Smooth muscle cell (in vitro differentiated cells): ENCODE data around the gene SLC4A1. TPM values are rescaled to one million over a fixed set of nuclear protein-coding genes. Genes with fewer than 3 reads are reported as not detected.

ENCODE experiments used
- DNase-seq: peaks from one replicate; lab custom pipeline; 2025; ENCODE audit not compliant: unreplicated experiment; lab: John Stamatoyannopoulos, UW
- H2AFZ ChIP-seq: fragments of 200-600 bp; sonication (generic); 2 replicates; pipeline ENCODE4 v1.6.0; 2016; ENCODE audit warnings: antibody characterized with exemption, low read depth, mild to moderate bottlenecking
- H3F3A ChIP-seq: fragments of 200-600 bp; sonication (generic); 2 replicates; pipeline ENCODE4 v1.6.0; 2017; ENCODE audit warnings: antibody characterized with exemption, low read depth
- H3K27ac ChIP-seq: fragments of 200-600 bp; sonication (generic); 2 replicates; pipeline ENCODE4 v1.5.1; 2016; ENCODE audit warnings: low read depth, mild to moderate bottlenecking
- H3K27me3 ChIP-seq: fragments of 200-600 bp; sonication (generic); 2 replicates; pipeline ENCODE4 v1.6.1; 2016; ENCODE audit warnings: low read depth, mild to moderate bottlenecking
- H3K36me3 ChIP-seq: fragments of 200-600 bp; sonication (generic); 2 replicates; pipeline ENCODE4 v1.5.1; 2016; ENCODE audit warnings: low read depth
- H3K4me1 ChIP-seq: fragments of 200-600 bp; sonication (generic); 2 replicates; pipeline ENCODE4 v1.5.1; 2016; ENCODE audit warnings: low read depth
- H3K4me2 ChIP-seq: fragments of 200-600 bp; sonication (generic); 2 replicates; pipeline ENCODE4 v1.6.0; 2016; ENCODE audit warnings: mild to moderate bottlenecking
- H3K4me3 ChIP-seq: fragments of 200-600 bp; sonication (generic); 2 replicates; pipeline ENCODE4 v1.5.1; 2016; ENCODE audit warnings: mild to moderate bottlenecking
- H3K79me2 ChIP-seq: fragments of 200-600 bp; sonication (generic); 2 replicates; pipeline ENCODE4 v1.6.0; 2016; ENCODE audit warnings: low read depth, mild to moderate bottlenecking
- H3K9ac ChIP-seq: fragments of 200-600 bp; sonication (generic); 2 replicates; pipeline ENCODE4 v1.6.0; 2016; ENCODE audit warnings: low read depth
- H3K9me3 ChIP-seq: fragments of 200-600 bp; sonication (generic); replicated peaks from 2 replicates; pipeline ENCODE4 v1.5.1; 2016; ENCODE audit warnings: low read depth
- H4K20me1 ChIP-seq: fragments of 200-600 bp; sonication (generic); 2 replicates; pipeline ENCODE4 v1.6.0; 2016; ENCODE audit warnings: low read depth
- CTCF ChIP-seq: fragments of 200-600 bp; sonication (generic); IDR thresholded peaks from 2 replicates; pipeline ENCODE4 v1.5.1; 2017; ENCODE audit warnings: borderline replicate concordance, mild to moderate bottlenecking, antibody characterized with exemption; ENCODE audit not compliant: insufficient read depth, poor library complexity, severe bottlenecking
- whole genome bisulfite sequencing: methylation state at CpG from one replicate; pipeline ENCODE4 v1.1.7; 2016; ENCODE audit warnings: low lambda C conversion rate; 5-methylcytosine and 5-hydroxymethylcytosine counted together
- polyA plus RNA-seq: library from polyadenylated mRNA; unstranded; fragments of >200 nt; fragmentation: Nextera tagmentation; extraction: Ambion mirVana; gene quantifications from 2 replicates; pipeline ENCODE4 v1.2.1, GENCODE V29; 2016
- total RNA-seq: library from RNA; depleted of rRNA; stranded (reverse); fragments of >200 nt; gene quantifications from 2 replicates; pipeline ENCODE4 v1.2.3, GENCODE V29; 2014

SLC4A1 gene
- total and polyA plus RNA-seq, 2 experiments from 2014 or later = not detected

GRCh38 chr17:44287651-44288050, 19.7 kb upstream of the SLC4A1 start:
- Histone ChIP-seq H3K9ac (no peak overlapping the region), H3K79me2 (no peaks in the 10 kb centered on the region), H3K4me2 (no peak overlapping the region), H2AFZ (no peak overlapping the region), H3F3A (no peaks in the 10 kb centered on the region), H3K4me3 (no peak overlapping the region), H3K9me3 (no peaks in the 10 kb centered on the region), H3K27me3 (no peaks in the 10 kb centered on the region), H3K4me1 (no peaks in the 10 kb centered on the region), H4K20me1 (no peaks in the 10 kb centered on the region), H3K27ac (no peak overlapping the region), H3K36me3 (no peaks in the 10 kb centered on the region)
- TF ChIP-seq CTCF = no peak
- no peak for DNase-seq
- WGBS = 87% methylated on average over 8 of the region's 8 CpGs

GRCh38 chr17:44284024-44284400, 16.1 kb upstream of the SLC4A1 start:
- 90% methylated on average over 4 of the region's 4 CpGs for WGBS
- Histone ChIP-seq H3K9me3 (no peaks in the 10 kb centered on the region), H3K9ac (no peak overlapping the region), H3F3A (no peaks in the 10 kb centered on the region), H3K36me3 (no peaks in the 10 kb centered on the region), H3K4me1 (no peaks in the 10 kb centered on the region), H3K27me3 (no peaks in the 10 kb centered on the region), H2AFZ (no peak overlapping the region), H3K27ac (no peak overlapping the region), H3K79me2 (no peaks in the 10 kb centered on the region), H4K20me1 (no peaks in the 10 kb centered on the region), H3K4me2 (no peak overlapping the region), H3K4me3 (no peak overlapping the region)
- TF ChIP-seq CTCF = no peak
- DNase-seq = no peak

- WGBS = 91% methylated on average over 8 of the region's 8 CpGs
- Histone ChIP-seq H4K20me1 (no peaks in the 10 kb centered on the region), H3K27me3 (no peaks in the 10 kb centered on the region), H3K9me3 (no peaks in the 10 kb centered on the region), H3K79me2 (no peaks in the 10 kb centered on the region), H2AFZ (no peak overlapping the region), H3K4me2 (no peak overlapping the region), H3K4me1 (no peaks in the 10 kb centered on the region), H3K36me3 (no peaks in the 10 kb centered on the region), H3K4me3 (no peak overlapping the region), H3F3A (no peaks in the 10 kb centered on the region), H3K27ac (no peak overlapping the region), H3K9ac (no peak overlapping the region)
- DNase-seq = no peak
- no peak for TF ChIP-seq CTCF
Measured at GRCh38 chr17:44283344-44284023, 15.5 kb upstream of the SLC4A1 start.

GRCh38 chr17:44282264-44282663, 14.3 kb upstream of the SLC4A1 start:
- Histone ChIP-seq H3K9ac (no peak overlapping the region), H3K27me3 (no peaks in the 10 kb centered on the region), H3K79me2 (no peaks in the 10 kb centered on the region), H3K9me3 (no peaks in the 10 kb centered on the region), H3K4me2 (no peak overlapping the region), H3K4me3 (no peak overlapping the region), H4K20me1 (no peaks in the 10 kb centered on the region), H2AFZ (no peak overlapping the region), H3F3A (no peaks in the 10 kb centered on the region), H3K36me3 (no peaks in the 10 kb centered on the region), H3K27ac (no peak overlapping the region), H3K4me1 (no peaks in the 10 kb centered on the region)
- TF ChIP-seq CTCF = no peak
- WGBS = 80% methylated on average over 3 of the region's 3 CpGs
- no peak for DNase-seq
